K562 (cell line): ENCODE data around the gene ZDHHC16. TPM values are rescaled to one million over a fixed set of nuclear protein-coding genes. Genes with fewer than 3 reads are reported as not detected.
A peak's percentile ranks its signal among the peaks of the same experiment; 100 is the strongest.

Source experiments
- ADNP ChIP-seq: fragments of 200-800 bp; sonication (Bioruptor generic); IDR thresholded peaks from 2 replicates; pipeline ENCODE4 v1.6.1; 2016; ENCODE audit warnings: missing genetic modification characterization, missing compliant biosample characterization
- CSDE1 ChIP-seq, 2 experiments: fragments of 450-650 bp; IDR thresholded peaks; 2 replicates each; pipeline ENCODE4 v1.6.1; 2016; ENCODE audit warnings: mild to moderate bottlenecking in 1 of 2
- EP400 ChIP-seq: fragments of 450-650 bp; IDR thresholded peaks from 2 replicates; pipeline ENCODE4 v1.6.1; 2017; ENCODE audit warnings: antibody characterized with exemption, mild to moderate bottlenecking, moderate library complexity
- FOS ChIP-seq: IDR thresholded peaks from 3 replicates; pipeline ENCODE4 v1.6.1; 2011; ENCODE audit not compliant: insufficient read length; ENCODE audit errors: extremely low read depth
- FUS ChIP-seq: fragments of 200-400 bp; formaldehyde crosslinking; optimal IDR thresholded peaks from 2 replicates; pipeline ENCODE3; 2017; ENCODE audit warnings: low read depth, low read length
- HDAC8 ChIP-seq: fragments of 450-650 bp; IDR thresholded peaks from 2 replicates; pipeline ENCODE4 v1.6.1; 2016; ENCODE audit warnings: mild to moderate bottlenecking, missing genetic modification characterization, moderate library complexity, missing compliant biosample characterization
- KAT8 ChIP-seq: fragments of 450-650 bp; IDR thresholded peaks from 2 replicates; pipeline ENCODE4 v1.6.1; 2016; ENCODE audit warnings: low read depth, mild to moderate bottlenecking
- NUFIP1 ChIP-seq: fragments of 450-650 bp; IDR thresholded peaks from 2 replicates; pipeline ENCODE4 v1.6.1; 2018; ENCODE audit not compliant: partially characterized antibody
- POLR2H ChIP-seq: IDR thresholded peaks from 2 replicates; pipeline ENCODE4 v1.6.1; 2016; ENCODE audit warnings: missing genetic modification characterization, low read depth, mild to moderate bottlenecking, control low read depth, missing compliant biosample characterization, moderate library complexity
- POLR3A ChIP-seq: IDR thresholded peaks from 2 replicates; pipeline ENCODE4 v1.6.1; 2011; ENCODE audit warnings: borderline replicate concordance, mild to moderate bottlenecking, moderate library complexity; ENCODE audit not compliant: insufficient read length, insufficient read depth; ENCODE audit errors: extremely low read depth
- SAP30 ChIP-seq: fragments of 200-600 bp; sonication (generic); IDR thresholded peaks from 2 replicates; pipeline ENCODE4 v1.6.1; 2012; ENCODE audit warnings: borderline replicate concordance, low read depth, mild to moderate bottlenecking, moderate library complexity, low read length, control low read depth, inconsistent platforms; ENCODE audit not compliant: insufficient read depth, poor library complexity, severe bottlenecking
- SUPT5H ChIP-seq: fragments of 450-650 bp; IDR thresholded peaks from 2 replicates; pipeline ENCODE4 v1.6.1; 2016
- TAF15 ChIP-seq: fragments of 200-400 bp; formaldehyde crosslinking; IDR thresholded peaks from 2 replicates; pipeline ENCODE4 v1.6.1; 2017; ENCODE audit warnings: mild to moderate bottlenecking, low read depth, low read length, moderate library complexity
- TCF7L2 ChIP-seq: fragments of 150-350 bp; IDR thresholded peaks from 2 replicates; pipeline ENCODE4 v1.6.1; 2016; ENCODE audit warnings: low read depth, mild to moderate bottlenecking, low read length, moderate library complexity
- XRCC4 ChIP-seq: IDR thresholded peaks from one replicate; pipeline ENCODE4 v1.6.1; 2011; ENCODE audit not compliant: insufficient read depth, insufficient read length; ENCODE audit errors: extremely low read depth
- ZNF124 ChIP-seq: sonication (generic); formaldehyde crosslinking; IDR thresholded peaks from 2 replicates; pipeline ENCODE4 v1.8.1; 2022; ENCODE audit warnings: missing genetic modification reagents
- ZNF217 ChIP-seq: sonication (generic); formaldehyde crosslinking; IDR thresholded peaks from 2 replicates; pipeline ENCODE4 v1.8.0; 2022; ENCODE audit warnings: mild to moderate bottlenecking, missing genetic modification reagents
- ZNF561 ChIP-seq: fragments of 450-650 bp; formaldehyde crosslinking; conservative IDR thresholded peaks from 2 replicates; pipeline ENCODE4 v1.4.0; 2020; ENCODE audit warnings: mild to moderate bottlenecking, moderate library complexity
- ZNF699 ChIP-seq: fragments of 250-450 bp; sonication (Bioruptor Pico); IDR thresholded peaks from 2 replicates; pipeline ENCODE4 v1.8.0; 2021; ENCODE audit warnings: mild to moderate bottlenecking, moderate library complexity; ENCODE audit not compliant: insufficient replicate concordance
- ZNF77 ChIP-seq: fragments of 250-450 bp; sonication (Bioruptor Pico); IDR thresholded peaks from 2 replicates; pipeline ENCODE4 v1.5.0; 2020
- ZSCAN29 ChIP-seq: fragments of 450-650 bp; IDR thresholded peaks from 2 replicates; pipeline ENCODE4 v1.6.1; 2017
- polyA plus RNA-seq, 8 experiments: library from polyadenylated mRNA; depleted of rRNA in 4 of 8; stranded (reverse) in 5 of 8; unstranded in 3 of 8; fragments of >200 nt; fragmentation: Nextera tagmentation in 2 of 8; fragmentation: Illumina TruSeq in 1 of 8; extraction: Ambion mirVana in 2 of 8; extraction: Trizol in 1 of 8; gene quantifications; 2 replicates each; pipeline versions ENCODE4 v1.2.1 to v1.2.3, GENCODE V29; 2011 to 2014; ENCODE audit warnings: inconsistent platforms in 1 of 8, missing spikeins in 1 of 8
- total RNA-seq, 7 experiments: library from RNA; depleted of rRNA in 6 of 7; stranded (reverse); fragments of >200 nt in 6 of 7; fragmentation: Illumina TruSeq in 2 of 7; extraction: Trizol in 2 of 7; gene quantifications; 2 replicates each; pipeline versions ENCODE4 v1.2.1 to v1.2.3, GENCODE V29; 2011 to 2021; ENCODE audit warnings: low replicate concordance in 1 of 7
- TF ChIP-seq, protein P1 (sequence below): fragments of 250-450 bp; sonication (Bioruptor Pico); IDR thresholded peaks from 2 replicates; pipeline ENCODE4 v1.9.0; 2021; ENCODE audit warnings: mild to moderate bottlenecking, inconsistent platforms
- TF ChIP-seq, protein P2 (sequence below): fragments of 450-650 bp; IDR thresholded peaks from 2 replicates; pipeline ENCODE4 v1.6.1; 2016; ENCODE audit warnings: missing biosample characterization, missing genetic modification characterization
- TF ChIP-seq, protein P3 (sequence below): fragments of 250-450 bp; sonication (Bioruptor Pico); IDR thresholded peaks from 2 replicates; pipeline ENCODE4 v1.8.0; 2021; ENCODE audit warnings: borderline replicate concordance, mild to moderate bottlenecking, moderate library complexity; ENCODE audit not compliant: poor library complexity, severe bottlenecking
- TF ChIP-seq, protein P4 (sequence below): sonication (generic); formaldehyde crosslinking; IDR thresholded peaks from 2 replicates; pipeline ENCODE4 v1.9.0; 2022; ENCODE audit warnings: mild to moderate bottlenecking, missing genetic modification reagents

The ZDHHC16 gene
- total and polyA plus RNA-seq, 9 of the 15 experiments (the other 6 are each of a cell fraction or from before 2014, with no cell fraction given): 12.5 to 33.8 (median 21.3) TPM

DNA sequence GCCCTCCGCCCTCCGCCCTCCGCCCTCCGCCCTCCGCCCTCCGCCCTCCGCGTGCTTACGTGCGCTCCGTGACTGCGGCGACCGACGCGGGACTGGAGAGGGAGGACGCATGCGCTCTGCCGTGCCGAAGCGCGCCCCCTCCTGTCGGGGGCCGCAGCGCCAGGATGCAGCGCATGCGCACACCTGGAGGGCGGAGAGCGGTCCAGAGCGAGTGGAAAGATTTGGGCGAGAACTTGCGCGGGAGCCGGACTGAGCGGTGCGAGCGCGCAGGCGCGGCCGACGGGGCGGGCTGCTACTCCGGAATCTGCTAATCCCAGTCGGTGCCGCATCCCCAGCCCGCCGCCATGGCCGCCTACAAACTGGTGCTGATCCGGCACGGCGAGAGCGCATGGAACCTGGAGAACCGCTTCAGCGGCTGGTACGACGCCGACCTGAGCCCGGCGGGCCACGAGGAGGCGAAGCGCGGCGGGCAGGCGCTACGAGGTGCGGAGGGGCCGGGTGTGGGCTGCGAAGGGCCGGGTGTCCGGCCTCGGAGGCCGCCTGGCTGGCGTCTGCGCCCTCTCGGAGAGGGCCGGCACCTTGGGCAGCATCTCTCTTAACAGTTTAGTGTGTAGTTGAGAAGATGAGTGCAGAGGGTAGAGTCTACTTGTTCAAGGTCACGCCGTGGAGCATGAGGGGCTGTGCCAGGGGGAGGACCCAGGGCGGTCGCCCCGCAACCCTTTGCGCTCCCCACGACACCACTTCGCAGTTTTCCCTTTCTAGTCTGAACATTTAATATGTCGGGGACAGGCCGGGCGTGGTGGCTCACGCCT lies 19.8 kb upstream of the ZDHHC16 start, which contains the start of gene PGAM1 (continued):
- TF ChIP-seq SAP30 (no peak), CSDE1 (IDR thresholded peaks at IDR 0.05) (no peak), POLR2H (no peak), POLR3A (no peak), SUPT5H (peak; percentile 81), KAT8 (no peak), EP400 (peak; percentile 59; the same call in 1 of the 2 replicates), ZNF77 (CRISPR knock-in tag) (no peak), FUS (no peak), TAF15 (no peak), NUFIP1 (no peak), FOS (no peak), ADNP (no peak), XRCC4 (no peak), TCF7L2 (no peak), ZNF699 (CRISPR knock-in tag) (no peak), ZNF561 (CRISPR knock-in tag) (no peak), ZNF124 (CRISPR knock-in tag) (no peak), ZSCAN29 (no peak), ZNF217 (CRISPR knock-in tag) (no peak), HDAC8 (no peak)
- TF ChIP-seq, protein P1, sequence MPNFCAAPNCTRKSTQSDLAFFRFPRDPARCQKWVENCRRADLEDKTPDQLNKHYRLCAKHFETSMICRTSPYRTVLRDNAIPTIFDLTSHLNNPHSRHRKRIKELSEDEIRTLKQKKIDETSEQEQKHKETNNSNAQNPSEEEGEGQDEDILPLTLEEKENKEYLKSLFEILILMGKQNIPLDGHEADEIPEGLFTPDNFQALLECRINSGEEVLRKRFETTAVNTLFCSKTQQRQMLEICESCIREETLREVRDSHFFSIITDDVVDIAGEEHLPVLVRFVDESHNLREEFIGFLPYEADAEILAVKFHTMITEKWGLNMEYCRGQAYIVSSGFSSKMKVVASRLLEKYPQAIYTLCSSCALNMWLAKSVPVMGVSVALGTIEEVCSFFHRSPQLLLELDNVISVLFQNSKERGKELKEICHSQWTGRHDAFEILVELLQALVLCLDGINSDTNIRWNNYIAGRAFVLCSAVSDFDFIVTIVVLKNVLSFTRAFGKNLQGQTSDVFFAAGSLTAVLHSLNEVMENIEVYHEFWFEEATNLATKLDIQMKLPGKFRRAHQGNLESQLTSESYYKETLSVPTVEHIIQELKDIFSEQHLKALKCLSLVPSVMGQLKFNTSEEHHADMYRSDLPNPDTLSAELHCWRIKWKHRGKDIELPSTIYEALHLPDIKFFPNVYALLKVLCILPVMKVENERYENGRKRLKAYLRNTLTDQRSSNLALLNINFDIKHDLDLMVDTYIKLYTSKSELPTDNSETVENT (CRISPR knock-in tag): peak; percentile 62; the same call in 1 of the 2 replicates
- TF ChIP-seq, protein P2, sequence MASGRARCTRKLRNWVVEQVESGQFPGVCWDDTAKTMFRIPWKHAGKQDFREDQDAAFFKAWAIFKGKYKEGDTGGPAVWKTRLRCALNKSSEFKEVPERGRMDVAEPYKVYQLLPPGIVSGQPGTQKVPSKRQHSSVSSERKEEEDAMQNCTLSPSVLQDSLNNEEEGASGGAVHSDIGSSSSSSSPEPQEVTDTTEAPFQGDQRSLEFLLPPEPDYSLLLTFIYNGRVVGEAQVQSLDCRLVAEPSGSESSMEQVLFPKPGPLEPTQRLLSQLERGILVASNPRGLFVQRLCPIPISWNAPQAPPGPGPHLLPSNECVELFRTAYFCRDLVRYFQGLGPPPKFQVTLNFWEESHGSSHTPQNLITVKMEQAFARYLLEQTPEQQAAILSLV (tag): no peak
- TF ChIP-seq, protein P3, sequence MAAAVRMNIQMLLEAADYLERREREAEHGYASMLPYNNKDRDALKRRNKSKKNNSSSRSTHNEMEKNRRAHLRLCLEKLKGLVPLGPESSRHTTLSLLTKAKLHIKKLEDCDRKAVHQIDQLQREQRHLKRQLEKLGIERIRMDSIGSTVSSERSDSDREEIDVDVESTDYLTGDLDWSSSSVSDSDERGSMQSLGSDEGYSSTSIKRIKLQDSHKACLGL (CRISPR knock-in tag): no peak
- TF ChIP-seq, protein P4, sequence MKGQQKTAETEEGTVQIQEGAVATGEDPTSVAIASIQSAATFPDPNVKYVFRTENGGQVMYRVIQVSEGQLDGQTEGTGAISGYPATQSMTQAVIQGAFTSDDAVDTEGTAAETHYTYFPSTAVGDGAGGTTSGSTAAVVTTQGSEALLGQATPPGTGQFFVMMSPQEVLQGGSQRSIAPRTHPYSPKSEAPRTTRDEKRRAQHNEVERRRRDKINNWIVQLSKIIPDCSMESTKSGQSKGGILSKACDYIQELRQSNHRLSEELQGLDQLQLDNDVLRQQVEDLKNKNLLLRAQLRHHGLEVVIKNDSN: peak; percentile 11; the same call in 1 of the 2 replicates
